ENCODE results near the gene EFNA2.

The EFNA2 gene

GRCh38 chr19:1260749-1261537 is 24.7 kb upstream of the EFNA2 start:
- DNase-seq: peak; percentile 95 to 96

GRCh38 chr19:1261538-1261797 is 24.2 kb upstream of the EFNA2 start:
- no peak for DNase-seq

- DNase-seq: no peak
Observed at GRCh38 chr19:1261798-1262622, 23.7 kb upstream of the EFNA2 start.

GRCh38 chr19:1262623-1263123 is 23.0 kb upstream of the EFNA2 start:
- no peak for DNase-seq

GRCh38 chr19:1263188-1263587 is 22.5 kb upstream of the EFNA2 start:
- no peak for DNase-seq

- DNase-seq: no peak
Observed at GRCh38 chr19:1264801-1265614, 20.7 kb upstream of the EFNA2 start.

GRCh38 chr19:1265615-1266128 is 20.0 kb upstream of the EFNA2 start:
- DNase-seq: peak in 1 of 2 experiments; percentile 54

GRCh38 chr19:1266129-1266915 is 19.4 kb upstream of the EFNA2 start:
- DNase-seq: peak; percentile 87 to 89

GRCh38 chr19:1266916-1267476 is 18.7 kb upstream of the EFNA2 start:
- DNase-seq: peak in 1 of 2 experiments; percentile 56

- peak in 1 of 2 experiments; percentile 32 for DNase-seq
Observed at GRCh38 chr19:1267477-1268225, 18.0 kb upstream of the EFNA2 start.

- DNase-seq: no peak
Observed at GRCh38 chr19:1268226-1269064, 17.2 kb upstream of the EFNA2 start.

- peak; percentile 97 to 98 for DNase-seq
Observed at GRCh38 chr19:1269065-1269477, 16.6 kb upstream of the EFNA2 start, which contains the start of gene CIRBP. Gene CIRBP (plus strand): TSS chr19:1269332. CDS start chr19:1270934, 1,602 bp downstream.

- DNase-seq: peak; percentile 79 to 88
Observed at GRCh38 chr19:1269478-1270212, 16.0 kb upstream of the EFNA2 start.

GRCh38 chr19:1270213-1270853 is 15.3 kb upstream of the EFNA2 start:
- DNase-seq: no peak

GRCh38 chr19:1270854-1271527 is 14.7 kb upstream of the EFNA2 start:
- DNase-seq: no peak

GRCh38 chr19:1271528-1272422 is 13.9 kb upstream of the EFNA2 start:
- no peak for DNase-seq

Measured in NCI-H2081 (cell line).